GM23338 (cell line): ENCODE data around the gene NOP10. TPM values are rescaled to one million over a fixed set of nuclear protein-coding genes. Genes with fewer than 3 reads are reported as not detected.

ENCODE experiments used
- ATAC-seq: fragments of 200-7000 bp; cut with Tn5 transposase; 3 replicates; pipeline ENCODE4 v1.9.1; 2020
- DNase-seq: peaks from one replicate; pipeline ENCODE4 v3.0.0-alpha.2; 2015; ENCODE audit warnings: low spot score
- H2AFZ ChIP-seq: fragments of 200-600 bp; sonication (generic); 2 replicates; pipeline ENCODE4 v1.8.0; 2016; ENCODE audit warnings: antibody characterized with exemption, mild to moderate bottlenecking, moderate library complexity
- H3F3A ChIP-seq: fragments of 200-600 bp; sonication (generic); replicated peaks from 2 replicates; pipeline ENCODE4 v1.8.0; 2017; ENCODE audit warnings: antibody characterized with exemption, mixed run types, low read depth
- H3K27ac ChIP-seq: fragments of 200-600 bp; sonication (generic); 2 replicates; pipeline ENCODE4 v1.6.1; 2016; ENCODE audit warnings: low read depth
- H3K27me3 ChIP-seq: fragments of 200-600 bp; sonication (generic); 2 replicates; pipeline ENCODE4 v1.8.0; 2016; ENCODE audit warnings: mild to moderate bottlenecking, mixed run types, moderate library complexity; ENCODE audit not compliant: insufficient read depth
- H3K36me3 ChIP-seq: fragments of 200-600 bp; sonication (generic); 2 replicates; pipeline ENCODE4 v1.8.0; 2016; ENCODE audit warnings: mild to moderate bottlenecking; ENCODE audit not compliant: insufficient read depth
- H3K4me1 ChIP-seq: fragments of 200-600 bp; sonication (generic); 2 replicates; pipeline ENCODE4 v1.8.0; 2016; ENCODE audit warnings: mild to moderate bottlenecking, moderate library complexity; ENCODE audit not compliant: insufficient read depth
- H3K4me2 ChIP-seq: fragments of 200-600 bp; sonication (generic); 2 replicates; pipeline ENCODE4 v1.7.1; 2017; ENCODE audit warnings: mixed run types
- H3K4me3 ChIP-seq: fragments of 200-600 bp; sonication (generic); 2 replicates; pipeline ENCODE4 v1.6.1; 2016; ENCODE audit warnings: mixed run types
- H3K79me2 ChIP-seq: fragments of 200-600 bp; sonication (generic); replicated peaks from 2 replicates; pipeline ENCODE4 v1.8.0; 2017; ENCODE audit warnings: mild to moderate bottlenecking; ENCODE audit not compliant: insufficient read depth
- H3K9me2 ChIP-seq: fragments of 200-600 bp; sonication (generic); 2 replicates; pipeline ENCODE4 v1.8.0; 2017; ENCODE audit not compliant: insufficient read depth
- H4K20me1 ChIP-seq: fragments of 200-600 bp; sonication (generic); replicated peaks from 2 replicates; pipeline ENCODE4 v1.8.0; 2017; ENCODE audit warnings: mild to moderate bottlenecking; ENCODE audit not compliant: insufficient read depth
- H3K27ac Mint-ChIP-seq: 2 replicates; pipeline ENCODE4 v1.8.0; 2020; ENCODE audit warnings: inconsistent platforms, mild to moderate bottlenecking, moderate library complexity, mixed read lengths
- H3K27me3 Mint-ChIP-seq: 3 replicates; pipeline ENCODE4 v1.8.0; 2022; ENCODE audit warnings: low read depth, mild to moderate bottlenecking, moderate library complexity, mixed read lengths, inconsistent platforms; ENCODE audit not compliant: insufficient read depth, poor library complexity
- H3K36me3 Mint-ChIP-seq: 3 replicates; pipeline ENCODE4 v1.8.0; 2021; ENCODE audit warnings: low read depth, mild to moderate bottlenecking, inconsistent platforms, moderate library complexity, mixed read lengths
- H3K4me1 Mint-ChIP-seq: 3 replicates; pipeline ENCODE4 v1.8.0; 2020; ENCODE audit warnings: mild to moderate bottlenecking, inconsistent platforms, mixed read lengths
- H3K4me3 Mint-ChIP-seq: 3 replicates; pipeline ENCODE4 v1.8.0; 2021; ENCODE audit warnings: moderate library complexity, mild to moderate bottlenecking, inconsistent platforms, mixed read lengths
- H3K9me3 Mint-ChIP-seq: 3 replicates; pipeline ENCODE4 v1.8.0; 2020; ENCODE audit warnings: moderate library complexity, mild to moderate bottlenecking, inconsistent platforms, mixed read lengths
- EZH2phosphoT487 ChIP-seq: fragments of 200-600 bp; sonication (generic); IDR thresholded peaks from one replicate; pipeline ENCODE4 v1.8.1; 2018; ENCODE audit warnings: antibody characterized with exemption; ENCODE audit not compliant: unreplicated experiment
- POLR2AphosphoS5 ChIP-seq: IDR thresholded peaks from 2 replicates; pipeline ENCODE4 v1.6.1; 2016; ENCODE audit warnings: antibody characterized with exemption, low read depth
- ZNF462 ChIP-seq: fragments of 250-450 bp; sonication (Bioruptor Pico); IDR thresholded peaks from 2 replicates; pipeline ENCODE4 v1.5.0; 2020; ENCODE audit warnings: mild to moderate bottlenecking, moderate library complexity
- polyA plus RNA-seq: library from polyadenylated mRNA; unstranded; fragments of >200 nt; fragmentation: Nextera tagmentation; extraction: Ambion mirVana; gene quantifications from 2 replicates; pipeline ENCODE4 v1.2.1, GENCODE V29; 2016
- total RNA-seq: library from RNA; depleted of rRNA; stranded (reverse); fragments of >200 nt; shearing (Covaris generic); gene quantifications from 2 replicates; pipeline ENCODE4 v1.2.3, GENCODE V29; 2014

Gene NOP10
- total and polyA plus RNA-seq, 2 experiments from 2014 or later: 417 to 718 TPM

GRCh38 chr15:34367101-34368081 is 24.5 kb upstream of the NOP10 start, which contains the start of gene LPCAT4 (continued):
- no peak for TF ChIP-seq ZNF462

GRCh38 chr15:34366271-34367065 is 23.5 kb upstream of the NOP10 start:
- H3K79me2 ChIP-seq: peaks cover 23% of the 10 kb centered on the region
- peak; percentile 93 for DNase-seq
- H3K4me1 Mint-ChIP-seq: peaks cover 17% of the 10 kb centered on the region
- peaks cover 31% of the 10 kb centered on the region for H3K36me3 Mint-ChIP-seq
- H3K4me1 ChIP-seq: peaks cover 17% of the 10 kb centered on the region
- peak overlapping the region; percentile 89 for H3K27ac Mint-ChIP-seq
- H4K20me1 ChIP-seq: peaks cover 20% of the 10 kb centered on the region
- peak overlapping the region; percentile 98 for H3K4me2 ChIP-seq
- peaks cover 11% of the 10 kb centered on the region; the same call in 1 of the 2 replicates for H3F3A ChIP-seq
- H3K27me3 Mint-ChIP-seq: peaks cover 25% of the 10 kb centered on the region
- no peaks in the 10 kb centered on the region for H3K9me2 ChIP-seq
- peak; percentile 75 for ATAC-seq
- TF ChIP-seq POLR2AphosphoS5: peak; percentile 29; the same call in 1 of the 2 replicates
- TF ChIP-seq EZH2phosphoT487: no peak
- peaks cover 9% of the 10 kb centered on the region for H3K36me3 ChIP-seq
- H3K4me3 ChIP-seq: peak overlapping the region; percentile 93
- no peak overlapping the region; the same call in 1 of the 2 replicates for H2AFZ ChIP-seq
- peak overlapping the region; percentile 97 for H3K4me3 Mint-ChIP-seq
- peak overlapping the region; percentile 80; the same call in 1 of the 2 replicates for H3K27ac ChIP-seq
- H3K9me3 Mint-ChIP-seq: peaks cover 1% of the 10 kb centered on the region; the same call in 2 of the 3 replicates
- no peaks in the 10 kb centered on the region for H3K27me3 ChIP-seq
